Aorta (tissue), 5 donors: ENCODE measurements around the gene EDA. TPM values are rescaled to one million over a fixed set of nuclear protein-coding genes. Genes with fewer than 3 reads are reported as not detected.

ENCODE experiments used
- ATAC-seq: fragments of 200-7000 bp; cut with Tn5 transposase; one replicate; pipeline ENCODE4 v1.9.1; 2022; ENCODE audit warnings: moderate library complexity; ENCODE audit not compliant: low FRiP score
- DNase-seq, 2 donors: peaks; one replicate each; pipeline ENCODE4 v3.0.0-alpha.2; 2020
- H3K27ac ChIP-seq, 2 donors: one replicate each; pipeline ENCODE4 v1.5.1; 2013; ENCODE audit warnings: low read length in 2 of 2, mild to moderate bottlenecking in 2 of 2, moderate library complexity in 2 of 2, control low read depth in 1 of 2, inconsistent platforms in 1 of 2, low read depth in 1 of 2
- H3K27me3 ChIP-seq, 2 donors: one replicate each; pipeline ENCODE4 v1.6.1; 2013; ENCODE audit warnings: control low read depth in 1 of 2, low read length in 1 of 2, mild to moderate bottlenecking in 1 of 2, moderate library complexity in 1 of 2; ENCODE audit not compliant: insufficient read depth in 2 of 2, control insufficient read depth in 1 of 2
- H3K36me3 ChIP-seq, 2 donors: one replicate each; pipeline ENCODE4 v1.6.1; 2013; ENCODE audit warnings: control low read depth in 1 of 2, low read length in 1 of 2, mild to moderate bottlenecking in 1 of 2; ENCODE audit not compliant: insufficient read depth in 2 of 2, control insufficient read depth in 1 of 2
- H3K4me1 ChIP-seq, 2 donors: one replicate each; pipeline ENCODE4 v1.6.1; 2013; ENCODE audit warnings: low read length in 2 of 2, control low read depth in 1 of 2, mild to moderate bottlenecking in 1 of 2, moderate library complexity in 1 of 2; ENCODE audit not compliant: insufficient read depth in 2 of 2, control insufficient read depth in 1 of 2
- H3K4me3 ChIP-seq, 2 donors: one replicate each; pipeline ENCODE4 v1.5.1; 2013; ENCODE audit warnings: low read length in 2 of 2, control low read depth in 1 of 2, mild to moderate bottlenecking in 1 of 2
- H3K9me3 ChIP-seq: one replicate; pipeline ENCODE4 v1.6.1; 2013; ENCODE audit warnings: mild to moderate bottlenecking, low read length; ENCODE audit not compliant: control insufficient read depth
- WGBS, 2 donors: extraction: QIAGEN DNeasy Blood & Tissue Kit; methylation state at CpG; one replicate each; pipeline ENCODE4 v1.1.7; 2013; 5-methylcytosine and 5-hydroxymethylcytosine counted together
- intact Hi-C, 2 donors: fragments of 100-400 bp; cut with DNase I; formaldehyde crosslinking; loops; one replicate each; pipeline versions ENCODE4 v1.14.2 to v1.15.0; 2022
- polyA plus RNA-seq, 2 donors: library from polyadenylated mRNA; stranded (reverse); fragments of 200-250 nt; gene quantifications; one replicate each; pipeline ENCODE4 v1.2.3, GENCODE V29; 2013
- total RNA-seq, 2 donors: library from RNA; stranded (reverse); fragmentation: NEBNext Ultra II Directional; extraction: Animal tissue kit (Norgen Biotek cat#: 25700); gene quantifications; one replicate each; pipeline ENCODE4 v1.2.1, GENCODE V29; 2021
- donor health status: healthy with polysubstance abuse.
- donor health status: Bipolar disorder and iron deficiency.
- donor health status: DM: no; HTN: no; CAD: no.
- donor health status: DM: no; HTN: no; CAD: no.
- donor health status: DM: yes; HTN: yes; CAD: no.

The EDA gene
- total and polyA plus RNA-seq, 4 donors, result 1.7 to 9.0 (median 3.5) TPM

- ATAC-seq (no peak), DNase-seq (no peak)
- Histone ChIP-seq H3K27me3 (no peaks in the 10 kb centered on the region), H3K9me3 (no peaks in the 10 kb centered on the region), H3K4me3 (no peak overlapping the region), H3K36me3 (no peaks in the 10 kb centered on the region), H3K4me1 (no peaks in the 10 kb centered on the region), H3K27ac (no peak overlapping the region)
- intact Hi-C loops, result no loop called here
- 74 to 75% methylated on average over 11 of the region's 11 CpGs for WGBS, 2 donors
Measured at GRCh38 chrX:70042399-70043371, 426.8 kb downstream of the EDA start.

GRCh38 chrX:70043685-70044084 is 427.8 kb downstream of the EDA start:
- ATAC-seq (no peak), DNase-seq (no peak)
- Histone ChIP-seq H3K36me3 (no peaks in the 10 kb centered on the region), H3K9me3 (no peaks in the 10 kb centered on the region), H3K27me3 (no peaks in the 10 kb centered on the region), H3K4me1 (no peaks in the 10 kb centered on the region), H3K4me3 (no peak overlapping the region), H3K27ac (no peak overlapping the region)
- 77 to 95% methylated on average over 9 of the region's 9 CpGs for WGBS, 2 donors
- intact Hi-C loops, result no loop called here

- ATAC-seq, result no peak
- Histone ChIP-seq H3K4me3 (no peak overlapping the region), H3K36me3 (no peaks in the 10 kb centered on the region), H3K9me3 (no peaks in the 10 kb centered on the region), H3K27me3 (no peaks in the 10 kb centered on the region), H3K4me1 (no peaks in the 10 kb centered on the region), H3K27ac (no peak overlapping the region)
- DNase-seq, result no peak
- intact Hi-C loops, result no loop called here
- WGBS, 2 donors, result 65 to 81% methylated on average over 4 of the region's 4 CpGs
Measured at GRCh38 chrX:70044541-70045245, 428.8 kb downstream of the EDA start.

- no peaks in the 10 kb centered on the region for H3K36me3 ChIP-seq
Measured at GRCh38 chrX:70046978-70047377, 431.1 kb downstream of the EDA start.

DNA sequence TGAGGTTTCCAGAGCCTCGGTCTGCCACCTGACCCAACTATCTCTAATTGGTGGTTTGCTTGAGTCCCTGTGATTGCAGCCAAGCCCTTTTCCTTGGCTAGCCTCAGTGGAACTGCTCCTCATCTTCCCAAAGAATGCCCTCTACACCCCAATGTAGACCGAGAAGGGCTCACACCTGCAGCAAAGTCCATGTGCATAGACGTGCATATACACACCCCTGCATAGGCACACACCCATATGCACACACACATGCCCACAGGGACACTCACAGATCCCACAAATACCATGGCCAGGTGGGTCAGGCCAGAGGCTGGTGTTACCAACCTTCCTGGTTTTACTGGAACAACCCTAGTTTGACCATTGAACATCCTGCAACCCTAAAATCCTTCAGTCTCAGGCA is 433.5 kb downstream of the EDA start:
- no peaks in the 10 kb centered on the region for H3K27me3 ChIP-seq
- H3K4me1 ChIP-seq, result no peaks in the 10 kb centered on the region
- intact Hi-C loops, result no loop called here
- H3K9me3 ChIP-seq, result no peaks in the 10 kb centered on the region
- 82% methylated on average over 3 of the region's 3 CpGs for WGBS, 2 donors
- no peak overlapping the region for H3K27ac ChIP-seq
- no peak overlapping the region for H3K4me3 ChIP-seq
- DNase-seq (no peak), ATAC-seq (no peak)
- H3K36me3 ChIP-seq, result no peaks in the 10 kb centered on the region

More at GRCh38 chrX:70046978-70047377, 431.1 kb downstream of the EDA start:
- Histone ChIP-seq H3K27me3 (no peaks in the 10 kb centered on the region), H3K4me1 (no peaks in the 10 kb centered on the region), H3K4me3 (no peak overlapping the region), H3K9me3 (no peaks in the 10 kb centered on the region), H3K27ac (no peak overlapping the region)
- DNase-seq (no peak), ATAC-seq (no peak)
- intact Hi-C loops, result no loop called here

- DNase-seq, result no peak
- no peak within 1 kb of the TSS for H3K4me3 ChIP-seq
- WGBS, 2 donors, result 63 to 85% methylated on average over 4 of the region's 4 CpGs
- H3K27ac ChIP-seq, result no peak within 1 kb of the TSS
- H3K4me1 ChIP-seq, result no peaks in the 10 kb centered on the region
- ATAC-seq, result no peak
- H3K9me3 ChIP-seq, result no peaks in the 10 kb centered on the region
- intact Hi-C loops, result no loop called here
- no peaks in the 10 kb centered on the region for H3K27me3 ChIP-seq
- H3K36me3 ChIP-seq, result no peaks in the 10 kb centered on the region
Measured at GRCh38 chrX:70049925-70050324, 434.0 kb downstream of the EDA start, which contains the start of gene AWAT2. Gene AWAT2, minus strand, starts transcription at chrX:70049938. Its CDS starts 6 bp downstream, at chrX:70049932.

DNA sequence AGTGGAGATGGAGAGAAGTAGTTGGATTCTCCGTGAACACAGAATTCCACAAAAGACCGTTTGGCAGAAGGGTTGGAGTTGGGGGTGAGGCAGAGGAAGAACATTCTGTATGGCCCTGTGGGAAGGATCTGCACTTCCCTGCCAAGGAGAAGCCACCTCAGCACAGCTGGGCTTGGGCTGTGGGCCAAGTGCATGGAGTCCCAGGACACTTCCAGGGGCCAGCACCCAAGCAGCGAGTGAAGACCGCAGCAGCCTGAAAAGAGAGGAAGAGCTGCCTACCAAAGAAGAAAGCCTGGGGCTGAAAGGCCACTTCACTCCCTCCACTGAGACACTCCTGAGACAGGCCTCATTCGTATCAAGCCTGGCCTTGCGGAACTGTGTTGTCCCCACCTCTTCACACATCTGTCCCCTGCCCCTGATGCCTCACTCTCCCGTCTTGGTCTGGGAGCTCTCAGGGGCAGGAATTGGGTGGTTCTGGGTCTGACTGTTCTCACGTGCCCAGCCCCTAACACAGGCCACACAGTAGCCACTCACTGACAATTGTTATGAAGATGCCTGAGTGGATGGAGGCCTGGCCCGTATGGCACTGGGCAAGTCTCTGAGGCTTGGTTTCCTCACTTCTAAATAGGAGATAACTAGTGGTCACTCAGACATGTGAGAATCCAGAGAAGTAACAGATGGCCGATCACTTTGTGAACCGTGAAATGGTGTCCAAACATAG is 437.1 kb downstream of the EDA start:
- intact Hi-C loops, result no loop called here
- H3K27ac ChIP-seq, result no peak overlapping the region
- no peaks in the 10 kb centered on the region for H3K4me1 ChIP-seq
- ATAC-seq (no peak), DNase-seq (no peak)
- no peaks in the 10 kb centered on the region for H3K27me3 ChIP-seq
- 69 to 80% methylated on average over 11 of the region's 11 CpGs for WGBS, 2 donors
- no peaks in the 10 kb centered on the region for H3K36me3 ChIP-seq
- no peak overlapping the region for H3K4me3 ChIP-seq
- no peaks in the 10 kb centered on the region for H3K9me3 ChIP-seq

- Histone ChIP-seq H3K27ac (no peak overlapping the region), H3K9me3 (no peaks in the 10 kb centered on the region), H3K27me3 (no peaks in the 10 kb centered on the region), H3K36me3 (no peaks in the 10 kb centered on the region), H3K4me3 (no peak overlapping the region), H3K4me1 (no peaks in the 10 kb centered on the region)
- no peak for ATAC-seq
- intact Hi-C loops, result no loop called here
- 59 to 78% methylated on average over 5 of the region's 5 CpGs for WGBS, 2 donors
- no peak for DNase-seq
Measured at GRCh38 chrX:70054391-70054790, 438.5 kb downstream of the EDA start.
